ENCODE measurements around the gene KLF7.

DNA sequence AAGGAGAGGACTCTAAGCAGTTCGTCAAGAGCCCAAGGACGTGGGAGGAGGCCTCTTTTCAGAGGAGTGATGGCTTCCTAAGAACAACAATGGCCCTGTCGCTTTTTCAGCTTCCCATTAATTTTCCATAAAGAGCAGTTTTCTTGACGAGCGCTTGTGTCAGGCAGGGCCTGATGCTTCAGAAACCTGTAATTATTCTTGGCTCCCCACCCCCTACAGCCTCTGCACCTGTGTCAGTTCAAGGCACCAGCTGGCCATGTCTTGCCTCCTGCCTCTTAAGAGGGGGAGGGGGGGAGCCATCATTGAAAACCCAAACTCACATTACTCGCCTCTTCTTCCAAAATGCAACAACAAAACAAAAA, 32.3 kb downstream of the KLF7 start:
- TF ChIP-seq, protein P1, sequence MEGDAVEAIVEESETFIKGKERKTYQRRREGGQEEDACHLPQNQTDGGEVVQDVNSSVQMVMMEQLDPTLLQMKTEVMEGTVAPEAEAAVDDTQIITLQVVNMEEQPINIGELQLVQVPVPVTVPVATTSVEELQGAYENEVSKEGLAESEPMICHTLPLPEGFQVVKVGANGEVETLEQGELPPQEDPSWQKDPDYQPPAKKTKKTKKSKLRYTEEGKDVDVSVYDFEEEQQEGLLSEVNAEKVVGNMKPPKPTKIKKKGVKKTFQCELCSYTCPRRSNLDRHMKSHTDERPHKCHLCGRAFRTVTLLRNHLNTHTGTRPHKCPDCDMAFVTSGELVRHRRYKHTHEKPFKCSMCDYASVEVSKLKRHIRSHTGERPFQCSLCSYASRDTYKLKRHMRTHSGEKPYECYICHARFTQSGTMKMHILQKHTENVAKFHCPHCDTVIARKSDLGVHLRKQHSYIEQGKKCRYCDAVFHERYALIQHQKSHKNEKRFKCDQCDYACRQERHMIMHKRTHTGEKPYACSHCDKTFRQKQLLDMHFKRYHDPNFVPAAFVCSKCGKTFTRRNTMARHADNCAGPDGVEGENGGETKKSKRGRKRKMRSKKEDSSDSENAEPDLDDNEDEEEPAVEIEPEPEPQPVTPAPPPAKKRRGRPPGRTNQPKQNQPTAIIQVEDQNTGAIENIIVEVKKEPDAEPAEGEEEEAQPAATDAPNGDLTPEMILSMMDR (IDR thresholded peaks at IDR 0.05): no peak
- no peak for TF ChIP-seq POLR2A (IDR thresholded peaks at IDR 0.05)
